Spleen (tissue), 11 donors: ENCODE measurements around the gene FAIM2. TPM values are rescaled to one million over a fixed set of nuclear protein-coding genes. Genes with fewer than 3 reads are reported as not detected.
A peak's percentile ranks its signal among the peaks of the same experiment; 100 is the strongest.

Experiments used
- DNase-seq: peaks from one replicate; pipeline ENCODE4 v3.0.0-alpha.2; 2020
- H3K27ac ChIP-seq, 8 donors: fragments of 200-600 bp; sonication (generic) in 7 of 8; 1 replicate in 4 of 8; 2 replicates in 4 of 8; pipeline versions ENCODE4 v1.5.0 to v1.8.0; 2016 to 2021; ENCODE audit warnings: inconsistent platforms in 4 of 8, mild to moderate bottlenecking in 4 of 8, moderate library complexity in 1 of 8
- H3K27me3 ChIP-seq, 7 donors: fragments of 200-600 bp; sonication (generic) in 6 of 7; replicated peaks in 1 of 7; 1 replicate in 4 of 7; 2 replicates in 3 of 7; pipeline versions ENCODE4 v1.5.0 to v1.8.0; 2016 to 2021; ENCODE audit warnings: inconsistent platforms in 3 of 7, mild to moderate bottlenecking in 1 of 7
- H3K36me3 ChIP-seq, 6 donors: fragments of 200-600 bp; sonication (generic) in 5 of 6; 1 replicate in 4 of 6; 2 replicates in 2 of 6; pipeline versions ENCODE4 v1.5.0 to v1.8.0; 2016 to 2021; ENCODE audit warnings: inconsistent platforms in 2 of 6
- H3K4me1 ChIP-seq, 6 donors: fragments of 200-600 bp; sonication (generic) in 5 of 6; 1 replicate in 3 of 6; 2 replicates in 3 of 6; pipeline versions ENCODE4 v1.5.0 to v1.8.0; 2016 to 2021; ENCODE audit warnings: inconsistent platforms in 3 of 6
- H3K4me3 ChIP-seq, 8 donors: fragments of 200-600 bp; sonication (generic) in 7 of 8; 1 replicate in 4 of 8; 2 replicates in 4 of 8; pipeline versions ENCODE4 v1.5.0 to v1.8.0; 2016 to 2021; ENCODE audit warnings: inconsistent platforms in 4 of 8, mild to moderate bottlenecking in 4 of 8, moderate library complexity in 2 of 8
- H3K9me3 ChIP-seq, 8 donors: fragments of 200-600 bp; sonication (generic) in 7 of 8; 1 replicate in 4 of 8; 2 replicates in 4 of 8; pipeline versions ENCODE4 v1.5.0 to v1.8.0; 2016 to 2021; ENCODE audit warnings: inconsistent platforms in 4 of 8
- CTCF ChIP-seq, 11 experiments: fragments of 200-600 bp in 7 of 11; fragments of 450-650 bp in 4 of 11; sonication (generic) in 4 of 11; IDR thresholded peaks in 8 of 11; conservative IDR thresholded peaks in 3 of 11; 1 replicate in 7 of 11; 2 replicates in 4 of 11; pipeline versions ENCODE4 v1.4.0 to v1.8.0; 2016 to 2021; ENCODE audit warnings: antibody characterized with exemption in 11 of 11, inconsistent platforms in 4 of 11, mild to moderate bottlenecking in 1 of 11
- POLR2A ChIP-seq, 3 donors: fragments of 450-650 bp; IDR thresholded peaks; one replicate each; pipeline ENCODE4 v1.5.1; 2017; ENCODE audit warnings: antibody characterized with exemption in 3 of 3, mild to moderate bottlenecking in 1 of 3
- POLR2AphosphoS5 ChIP-seq, 3 donors: sonication (generic); formaldehyde crosslinking; IDR thresholded peaks; one replicate each; pipeline ENCODE4 v1.5.1; 2017; ENCODE audit warnings: antibody characterized with exemption in 3 of 3
- WGBS, 5 donors: extraction: QIAGEN DNeasy Blood & Tissue Kit in 3 of 5; methylation state at CpG; one replicate each; pipeline versions ENCODE4 v1.1.5 to v1.1.7; 2013 to 2018; 5-methylcytosine and 5-hydroxymethylcytosine counted together
- intact Hi-C: fragments of 100-400 bp; cut with DNase I; formaldehyde crosslinking; loops from one replicate; pipeline ENCODE4 v1.15.0; 2023; ENCODE audit warnings: low total_unique reads
- polyA plus RNA-seq, 3 donors: library from polyadenylated mRNA; stranded (reverse); fragments of 200-250 nt; gene quantifications; one replicate each; pipeline ENCODE4 v1.2.1, GENCODE V29; 2013
- total RNA-seq, 7 donors: library from RNA; depleted of rRNA in 3 of 7; stranded (reverse); fragments of >200 nt in 3 of 7; fragmentation: NEBNext Ultra II Directional in 4 of 7; extraction: Animal tissue kit (Norgen Biotek cat#: 25700) in 4 of 7; gene quantifications; one replicate each; pipeline versions ENCODE4 v1.1.0 to v1.2.1, GENCODE V29; 2016 to 2021
- donor health status: healthy with polysubstance abuse.
- donor health status: DM: no; HTN: no; CAD: no; lungs with moderate emphysema.
- donor health status: DM: no; HTN: no; CAD: no.
- donor health status: Bipolar disorder and iron deficiency.
- donor health status: healthy.
- donor health status: DM: no; HTN: no; CAD: no.
- donor health status: DM: yes; HTN: yes; CAD: no.

The FAIM2 gene
- total and polyA plus RNA-seq, 10 donors: 0.04 to 3.2 (median 0.47) TPM; not detected in 1

- Histone ChIP-seq H3K4me3 (no peak overlapping the region), H3K27me3 (peaks cover 0 to 10% (median 0%) of the 10 kb centered on the region in 7 donors), H3K4me1 (peaks cover 0 to 19% (median 3%) of the 10 kb centered on the region in 6 donors), H3K27ac (peak overlapping the region in 5 of 8 donors; percentile 13 to 48 (median 30)), H3K9me3 (no peaks in the 10 kb centered on the region), H3K36me3 (no peaks in the 10 kb centered on the region)
- 41 to 56% (median 53%) methylated on average over 12 of the region's 12 CpGs for WGBS, 5 donors
- DNase-seq: peak; percentile 59
- intact Hi-C loops: no loop called here
- no peak for TF ChIP-seq POLR2A (IDR thresholded peaks at IDR 0.05)
Observed at GRCh38 chr12:49920241-49920914, 16.7 kb upstream of the FAIM2 start.

DNA sequence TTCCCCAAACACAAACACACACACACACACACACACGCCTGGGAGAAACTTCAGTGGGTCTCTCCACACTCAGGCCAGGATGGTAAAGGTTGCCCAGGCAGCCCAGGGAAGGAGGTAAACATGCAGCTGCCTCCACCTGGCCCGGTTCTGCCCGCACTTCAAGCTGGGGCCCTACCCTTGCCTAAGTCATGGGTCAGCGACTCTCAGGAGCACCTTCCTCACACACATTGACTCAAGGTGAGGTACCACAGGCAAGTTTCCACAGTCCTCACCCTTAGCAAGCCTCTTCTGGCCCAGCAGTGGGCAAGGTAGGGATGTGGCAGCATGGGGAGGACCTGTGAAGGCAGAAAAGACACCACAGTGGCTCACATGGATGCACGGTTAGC is 14.1 kb upstream of the FAIM2 start:
- Histone ChIP-seq H3K4me1 (peaks cover 0 to 9% (median 3%) of the 10 kb centered on the region in 6 donors), H3K36me3 (no peaks in the 10 kb centered on the region), H3K9me3 (no peaks in the 10 kb centered on the region), H3K27ac (no peak overlapping the region), H3K27me3 (peaks cover 0 to 10% (median 0%) of the 10 kb centered on the region in 7 donors), H3K4me3 (no peak overlapping the region)
- WGBS, 5 donors: 69 to 86% (median 81%) methylated on average over 5 of the region's 5 CpGs
- no peak for TF ChIP-seq CTCF (IDR thresholded peaks at IDR 0.05 in 8 of 11, conservative IDR thresholded peaks at IDR 0.05 in 3 of 11)
- no peak for TF ChIP-seq POLR2AphosphoS5 (IDR thresholded peaks at IDR 0.05)
- no peak for TF ChIP-seq POLR2A (IDR thresholded peaks at IDR 0.05)
- intact Hi-C loops: no loop called here
- peak; percentile 34 for DNase-seq

- Histone ChIP-seq H3K4me3 (no peak overlapping the region), H3K27me3 (peaks cover 0 to 10% (median 0%) of the 10 kb centered on the region in 7 donors), H3K9me3 (no peaks in the 10 kb centered on the region), H3K36me3 (no peaks in the 10 kb centered on the region), H3K27ac (no peak overlapping the region), H3K4me1 (peaks cover 0 to 9% (median 3%) of the 10 kb centered on the region in 6 donors)
- WGBS, 5 donors: 91 to 95% (median 93%) methylated on average over 12 of the region's 12 CpGs
- peak; percentile 23 for DNase-seq
- intact Hi-C loops: no loop called here
- TF ChIP-seq POLR2AphosphoS5 (IDR thresholded peaks at IDR 0.05) (no peak), CTCF (IDR thresholded peaks at IDR 0.05 in 8 of 11, conservative IDR thresholded peaks at IDR 0.05 in 3 of 11) (no peak), POLR2A (IDR thresholded peaks at IDR 0.05) (no peak)
Observed at GRCh38 chr12:49917166-49917787, 13.6 kb upstream of the FAIM2 start.

DNA sequence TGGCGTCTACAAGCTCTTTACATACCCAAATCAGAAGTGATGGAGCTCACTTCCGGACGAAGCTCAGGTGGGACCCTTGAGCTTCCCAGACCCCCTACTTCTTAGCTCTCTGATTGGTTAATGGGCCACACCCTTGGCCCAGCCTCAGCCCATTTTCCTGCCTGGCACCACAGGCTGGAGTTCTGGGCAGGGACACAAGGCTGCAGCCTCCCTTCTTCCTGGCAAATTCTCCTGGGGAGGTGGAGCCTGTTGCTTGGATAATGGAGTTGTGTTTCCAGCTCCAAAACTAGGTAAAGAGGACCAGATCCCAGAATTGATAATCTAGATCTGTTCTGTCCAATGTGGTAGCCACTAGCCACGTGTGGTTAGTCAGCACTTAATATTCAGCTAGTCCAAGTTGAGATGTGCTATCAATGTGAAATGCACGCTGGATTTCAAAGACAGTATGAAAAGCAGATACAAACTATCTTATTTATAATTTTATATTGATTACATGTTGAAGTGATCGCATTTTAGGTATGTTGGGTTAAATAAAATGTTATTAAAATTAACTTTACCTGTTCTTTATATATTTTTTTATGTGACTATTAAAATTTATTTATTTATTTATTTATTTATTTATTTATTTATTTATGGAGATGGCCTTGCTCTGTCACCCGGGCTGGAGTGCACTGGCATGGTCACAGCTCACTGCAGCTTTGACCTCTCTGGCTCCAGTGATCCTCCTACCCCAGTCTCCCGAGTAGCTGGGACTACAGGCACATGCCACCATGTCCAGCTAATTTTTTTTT is 12.6 kb upstream of the FAIM2 start:
- intact Hi-C loops: no loop called here
- Histone ChIP-seq H3K27me3 (peaks cover 0 to 10% (median 0%) of the 10 kb centered on the region in 7 donors), H3K9me3 (no peaks in the 10 kb centered on the region), H3K36me3 (no peaks in the 10 kb centered on the region), H3K27ac (no peak overlapping the region), H3K4me1 (peaks cover 0 to 9% (median 3%) of the 10 kb centered on the region in 6 donors), H3K4me3 (no peak overlapping the region)
- peak; percentile 19 for DNase-seq
- 72 to 87% (median 81%) methylated on average over 8 of the region's 8 CpGs for WGBS, 5 donors
- TF ChIP-seq POLR2AphosphoS5 (IDR thresholded peaks at IDR 0.05) (no peak), CTCF (IDR thresholded peaks at IDR 0.05 in 8 of 11, conservative IDR thresholded peaks at IDR 0.05 in 3 of 11) (no peak), POLR2A (IDR thresholded peaks at IDR 0.05) (no peak)
